ENCODE data around the gene NSUN4.

GRCh38 chr1:46404482-46405196 lies 64.0 kb downstream of the NSUN4 start:
- TF ChIP-seq REST (IDR thresholded peaks at IDR 0.05; ENCODE audit: insufficient read depth in 1 of 2, low read depth in 2 of 2, low read length in 2 of 2) (no peak), POLR2AphosphoS5 (IDR thresholded peaks at IDR 0.05; ENCODE audit: low read depth, low read length) (no peak), SIN3A (IDR thresholded peaks at IDR 0.05; ENCODE audit: borderline replicate concordance, insufficient read depth, low read length) (no peak), TAF1 (IDR thresholded peaks at IDR 0.05; ENCODE audit: borderline replicate concordance, insufficient read depth, low read length) (no peak)
